ENCODE measurements around the gene PPP1R3E. TPM values are rescaled to one million over a fixed set of nuclear protein-coding genes. Genes with fewer than 3 reads are reported as not detected.

Gene PPP1R3E
- total RNA-seq, 2 donors from 2014 or later = 7.6 to 12.6 TPM

DNA sequence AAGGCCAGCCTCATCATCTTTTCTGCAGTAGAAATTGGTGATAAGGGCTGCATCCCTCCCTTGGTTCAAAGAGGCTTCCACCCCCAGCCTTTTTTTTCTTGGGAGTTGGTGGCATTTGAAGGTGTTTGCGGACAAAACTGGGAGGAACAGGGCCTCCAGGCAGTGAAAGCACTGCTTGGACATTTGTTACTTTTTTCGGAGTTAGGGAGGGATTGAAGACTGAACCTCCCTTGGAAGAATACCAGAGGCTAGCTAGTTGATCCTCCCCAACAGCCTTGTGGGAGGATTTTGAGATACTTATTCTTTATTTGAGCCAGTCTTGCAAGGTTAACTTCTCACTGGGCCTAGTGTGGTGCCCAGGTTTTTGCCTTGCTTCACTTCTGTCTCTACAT lies 21.8 kb upstream of the PPP1R3E start:
- H3K9ac ChIP-seq (ENCODE audit: low read depth in 2 of 2, low read length in 2 of 2) = no peak overlapping the region
- intact Hi-C loops (cut with DNase I) = loop anchor here (10.0 kb wide), 3 partner anchors 60 to 150 kb away; no protein-coding TSS in a partner anchor
- TF ChIP-seq, protein P1, sequence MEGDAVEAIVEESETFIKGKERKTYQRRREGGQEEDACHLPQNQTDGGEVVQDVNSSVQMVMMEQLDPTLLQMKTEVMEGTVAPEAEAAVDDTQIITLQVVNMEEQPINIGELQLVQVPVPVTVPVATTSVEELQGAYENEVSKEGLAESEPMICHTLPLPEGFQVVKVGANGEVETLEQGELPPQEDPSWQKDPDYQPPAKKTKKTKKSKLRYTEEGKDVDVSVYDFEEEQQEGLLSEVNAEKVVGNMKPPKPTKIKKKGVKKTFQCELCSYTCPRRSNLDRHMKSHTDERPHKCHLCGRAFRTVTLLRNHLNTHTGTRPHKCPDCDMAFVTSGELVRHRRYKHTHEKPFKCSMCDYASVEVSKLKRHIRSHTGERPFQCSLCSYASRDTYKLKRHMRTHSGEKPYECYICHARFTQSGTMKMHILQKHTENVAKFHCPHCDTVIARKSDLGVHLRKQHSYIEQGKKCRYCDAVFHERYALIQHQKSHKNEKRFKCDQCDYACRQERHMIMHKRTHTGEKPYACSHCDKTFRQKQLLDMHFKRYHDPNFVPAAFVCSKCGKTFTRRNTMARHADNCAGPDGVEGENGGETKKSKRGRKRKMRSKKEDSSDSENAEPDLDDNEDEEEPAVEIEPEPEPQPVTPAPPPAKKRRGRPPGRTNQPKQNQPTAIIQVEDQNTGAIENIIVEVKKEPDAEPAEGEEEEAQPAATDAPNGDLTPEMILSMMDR (IDR thresholded peaks at IDR 0.05) = no peak
- H3K4me3 ChIP-seq = no peak overlapping the region
- no peaks in the 10 kb centered on the region for H3K9me3 ChIP-seq
- H3K36me3 ChIP-seq = peaks cover 10% of the 10 kb centered on the region
- H3K27me3 ChIP-seq = no peaks in the 10 kb centered on the region
- H3K27ac ChIP-seq = no peak overlapping the region
- no peak for DNase-seq
- H3K4me1 ChIP-seq = no peaks in the 10 kb centered on the region

GRCh38 chr14:23323838-23324454 lies 21.3 kb upstream of the PPP1R3E start:
- Histone ChIP-seq H3K27ac (no peak overlapping the region), H3K9ac (ENCODE audit: low read depth in 2 of 2, low read length in 2 of 2) (no peak overlapping the region), H3K9me3 (no peaks in the 10 kb centered on the region), H3K4me3 (no peak overlapping the region), H3K4me1 (no peaks in the 10 kb centered on the region), H3K36me3 (peaks cover 10% of the 10 kb centered on the region), H3K27me3 (no peaks in the 10 kb centered on the region)
- intact Hi-C loops (cut with DNase I) = loop anchor here (10.0 kb wide), 3 partner anchors 59 to 151 kb away; no protein-coding TSS in a partner anchor
- DNase-seq = no peak
- TF ChIP-seq, protein P1 (IDR thresholded peaks at IDR 0.05) = no peak

- no peak for DNase-seq
- Histone ChIP-seq H3K4me3 (peak overlapping the region; percentile 96), H3K36me3 (peaks cover 10% of the 10 kb centered on the region), H3K4me1 (no peaks in the 10 kb centered on the region), H3K9ac (ENCODE audit: low read depth in 2 of 2, low read length in 2 of 2) (peak overlapping the region; percentile 87 to 91), H3K27ac (peak overlapping the region; percentile 92), H3K27me3 (no peaks in the 10 kb centered on the region), H3K9me3 (no peaks in the 10 kb centered on the region)
- intact Hi-C loops (cut with DNase I) = loop anchor here (10.0 kb wide), 3 partner anchors 58 to 152 kb away; no protein-coding TSS in a partner anchor
- TF ChIP-seq, protein P1 (IDR thresholded peaks at IDR 0.05) = no peak
Observed at GRCh38 chr14:23322568-23323517, 20.2 kb upstream of the PPP1R3E start.

DNA sequence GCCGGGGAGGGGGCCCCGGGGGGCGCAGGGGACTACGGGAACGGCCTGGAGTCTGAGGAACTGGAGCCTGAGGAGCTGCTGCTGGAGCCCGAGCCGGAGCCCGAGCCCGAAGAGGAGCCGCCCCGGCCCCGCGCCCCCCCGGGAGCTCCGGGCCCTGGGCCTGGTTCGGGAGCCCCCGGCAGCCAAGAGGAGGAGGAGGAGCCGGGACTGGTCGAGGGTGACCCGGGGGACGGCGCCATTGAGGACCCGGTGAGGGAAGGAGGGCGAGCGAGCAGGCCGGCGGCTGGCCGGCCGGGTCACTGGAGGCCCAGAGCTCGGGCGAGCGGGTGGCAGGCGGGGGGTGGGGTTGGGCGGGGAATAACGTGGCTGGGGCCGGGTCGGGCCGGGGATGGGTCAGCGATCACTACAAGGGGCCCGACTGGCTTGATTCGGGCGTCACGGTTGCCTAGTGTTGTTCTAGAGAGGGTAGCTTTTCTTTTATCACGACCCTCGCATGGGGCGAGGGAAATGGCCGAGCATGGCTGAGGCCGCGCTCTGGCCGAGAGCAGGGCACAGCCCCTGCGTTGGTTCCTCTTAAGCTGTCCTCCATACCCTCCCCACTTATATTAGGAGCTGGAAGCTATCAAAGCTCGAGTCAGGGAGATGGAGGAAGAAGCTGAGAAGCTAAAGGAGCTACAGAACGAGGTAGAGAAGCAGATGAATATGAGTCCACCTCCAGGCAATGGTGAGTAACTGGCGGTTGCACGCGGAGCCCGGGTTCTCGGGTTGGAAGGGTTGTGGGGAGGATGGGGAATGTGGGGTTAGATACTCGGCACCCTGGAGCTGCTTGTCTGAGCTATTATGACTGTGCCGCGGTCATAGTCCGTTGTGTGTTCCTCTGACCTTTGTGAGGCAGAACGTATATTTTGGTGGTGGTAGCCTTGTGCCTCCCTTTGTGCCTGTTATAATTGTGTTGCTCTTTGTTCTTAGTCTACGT lies 19.2 kb upstream of the PPP1R3E start:
- H3K36me3 ChIP-seq = peaks cover 10% of the 10 kb centered on the region
- peak; percentile 57 for DNase-seq
- intact Hi-C loops (cut with DNase I) = loop anchor here (10.0 kb wide), 3 partner anchors 57 to 153 kb away; no protein-coding TSS in a partner anchor
- H3K27ac ChIP-seq = peak overlapping the region; percentile 92
- H3K4me1 ChIP-seq = no peaks in the 10 kb centered on the region
- TF ChIP-seq, protein P1 (IDR thresholded peaks at IDR 0.05) = no peak
- peak overlapping the region; percentile 96 for H3K4me3 ChIP-seq
- H3K9me3 ChIP-seq = no peaks in the 10 kb centered on the region
- H3K27me3 ChIP-seq = no peaks in the 10 kb centered on the region
- peak overlapping the region; percentile 87 to 91 for H3K9ac ChIP-seq (ENCODE audit: low read depth in 2 of 2, low read length in 2 of 2)
